NK-92 treated with Interleukin-12 subunit alpha and Interleukin-12 subunit beta, amount 100 ng/mL, for 24 hours (cell line): ENCODE results near the gene EIF1.
A peak's percentile ranks its signal among the peaks of the same experiment; 100 is the strongest.
"Not testable (repeated sequence)": the region's sequence is repeated elsewhere in the genome, so short reads cannot be mapped to it uniquely, and the experiment has no call there.

Experiments
- DNase-seq: peaks from one replicate; lab custom pipeline; 2025; lab: John Stamatoyannopoulos, UW

The EIF1 gene

GRCh38 chr17:41678907-41679739, 9.6 kb upstream of the EIF1 start:
- peak; percentile 52 for DNase-seq

- no peak for DNase-seq
These were observed 8.8 kb upstream of the EIF1 start for GRCh38 chr17:41679740-41680425.

- no peak for DNase-seq
These were observed 8.2 kb upstream of the EIF1 start for GRCh38 chr17:41680426-41681040.

GRCh38 chr17:41681776-41682175, 6.9 kb upstream of the EIF1 start:
- no peak for DNase-seq

- DNase-seq: no peak
These were observed 6.1 kb upstream of the EIF1 start for GRCh38 chr17:41682631-41683030.

GRCh38 chr17:41683441-41684007, 5.2 kb upstream of the EIF1 start:
- DNase-seq: no peak

- no peak for DNase-seq
These were observed 4.7 kb upstream of the EIF1 start for GRCh38 chr17:41684035-41684434.

- DNase-seq: not testable (repeated sequence)
These were observed 2.9 kb upstream of the EIF1 start for GRCh38 chr17:41685753-41686152.

GRCh38 chr17:41686281-41686680, 2.4 kb upstream of the EIF1 start:
- DNase-seq: no peak

GRCh38 chr17:41687828-41688640, 651 bp upstream of the EIF1 start:
- peak; percentile 59 for DNase-seq

- no peak for DNase-seq
These were observed 1.0 kb downstream of the EIF1 start for GRCh38 chr17:41689497-41690299.

- DNase-seq: no peak
These were observed 1.8 kb downstream of the EIF1 start for GRCh38 chr17:41690497-41690896.

- no peak for DNase-seq
These were observed 2.5 kb downstream of the EIF1 start for GRCh38 chr17:41691031-41691777.

GRCh38 chr17:41692722-41693521, 4.2 kb downstream of the EIF1 start:
- no peak for DNase-seq

GRCh38 chr17:41695134-41695661, 6.5 kb downstream of the EIF1 start:
- no peak for DNase-seq

- peak; percentile 52 for DNase-seq
These were observed 7.5 kb downstream of the EIF1 start for GRCh38 chr17:41695954-41696757.

- DNase-seq: no peak
These were observed 8.7 kb downstream of the EIF1 start for GRCh38 chr17:41697122-41697962.
